ENCODE data around the gene RHEB. TPM values are rescaled to one million over a fixed set of nuclear protein-coding genes. Genes with fewer than 3 reads are reported as not detected.

RHEB gene
- total RNA-seq, 1 experiment from 2014 or later = 87.0 TPM

GRCh38 chr7:151497306-151497871 lies 22.3 kb downstream of the RHEB start:
- no peak for TF ChIP-seq CTCF (conservative IDR thresholded peaks at IDR 0.05; ENCODE audit: low read depth, low read length)
- TF ChIP-seq EZH2phosphoT487 (IDR thresholded peaks at IDR 0.05; ENCODE audit: borderline replicate concordance, low read length) = no peak
- TF ChIP-seq EZH2 (IDR thresholded peaks at IDR 0.05; ENCODE audit: low read length, unreplicated experiment) = no peak
- Histone ChIP-seq H2AFZ (ENCODE audit: low read length) (no peak overlapping the region), H3K4me1 (ENCODE audit: insufficient read depth, low read length) (peaks cover 37% of the 10 kb centered on the region), H3K9ac (ENCODE audit: low read length) (no peak overlapping the region), H3K27ac (ENCODE audit: low read length) (no peak overlapping the region), H3K9me2 (replicated peaks; ENCODE audit: low read length) (no peaks in the 10 kb centered on the region), H3F3A (ENCODE audit: low read length, unreplicated experiment) (no peaks in the 10 kb centered on the region), H3K4me2 (ENCODE audit: low read length) (no peak overlapping the region), H4K20me1 (ENCODE audit: low read length) (peaks cover 92% of the 10 kb centered on the region), H3K4me3 (ENCODE audit: low read length) (no peak overlapping the region), H3K79me2 (ENCODE audit: low read length) (peaks cover 100% of the 10 kb centered on the region), H3K27me3 (ENCODE audit: low read length) (no peaks in the 10 kb centered on the region), H3K36me3 (ENCODE audit: low read depth, low read length) (peaks cover 3% of the 10 kb centered on the region; the same call in 1 of the 2 replicates), H3K9me3 (ENCODE audit: low read length) (no peaks in the 10 kb centered on the region)
- ATAC-seq (no peak), DNase-seq (no peak)
- CTCF ChIA-PET = no interaction called here
- intact Hi-C loops (cut with micrococcal nuclease) = no loop called here
- POLR2A ChIA-PET (ENCODE audit: unreplicated experiment) = no interaction called here
- BruUV-seq (replicated peaks) = no TSS peak

DNA sequence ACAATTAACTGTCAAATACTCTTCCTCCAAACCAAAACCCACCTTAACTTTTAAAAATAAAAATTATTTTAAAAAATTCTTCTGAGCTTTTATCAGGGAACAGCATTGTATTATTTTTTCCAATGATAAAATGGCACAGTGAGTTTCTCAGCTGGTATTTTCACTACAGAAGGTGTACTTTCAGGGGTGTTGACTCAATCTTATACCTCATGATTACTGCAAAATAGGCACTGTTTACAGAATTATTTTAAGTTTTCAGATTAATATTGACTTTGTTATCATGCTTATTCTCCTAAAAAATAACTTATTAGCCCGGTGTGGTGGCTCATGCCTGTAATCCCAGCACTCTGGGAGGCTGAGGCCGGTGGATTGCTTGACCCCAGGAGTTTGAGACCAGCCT lies 24.3 kb downstream of the RHEB start:
- no TSS peak for BruUV-seq (replicated peaks)
- Histone ChIP-seq H2AFZ (ENCODE audit: low read length) (no peak overlapping the region), H3K9ac (ENCODE audit: low read length) (no peak overlapping the region), H3K4me3 (ENCODE audit: low read length) (no peak overlapping the region), H3K9me3 (ENCODE audit: low read length) (no peaks in the 10 kb centered on the region), H3K36me3 (ENCODE audit: low read depth, low read length) (peaks cover 3% of the 10 kb centered on the region; the same call in 1 of the 2 replicates), H3K27me3 (ENCODE audit: low read length) (no peaks in the 10 kb centered on the region), H4K20me1 (ENCODE audit: low read length) (peaks cover 73% of the 10 kb centered on the region), H3K4me2 (ENCODE audit: low read length) (peak overlapping the region; percentile 37), H3K27ac (ENCODE audit: low read length) (no peak overlapping the region), H3K79me2 (ENCODE audit: low read length) (peaks cover 100% of the 10 kb centered on the region), H3K9me2 (replicated peaks; ENCODE audit: low read length) (no peaks in the 10 kb centered on the region), H3K4me1 (ENCODE audit: insufficient read depth, low read length) (peaks cover 47% of the 10 kb centered on the region), H3F3A (ENCODE audit: low read length, unreplicated experiment) (no peaks in the 10 kb centered on the region)
- DNase-seq (no peak), ATAC-seq (no peak)
- intact Hi-C loops (cut with micrococcal nuclease) = loop anchor here (2.0 kb wide), 1 partner anchor 23 kb away; the partner anchor contains the start of gene RHEB
- ChIA-PET POLR2A (ENCODE audit: unreplicated experiment) (no interaction called here), CTCF (no interaction called here)
- no peak for TF ChIP-seq CTCF (conservative IDR thresholded peaks at IDR 0.05; ENCODE audit: low read depth, low read length)
- no peak for TF ChIP-seq EZH2 (IDR thresholded peaks at IDR 0.05; ENCODE audit: low read length, unreplicated experiment)
- TF ChIP-seq EZH2phosphoT487 (IDR thresholded peaks at IDR 0.05; ENCODE audit: borderline replicate concordance, low read length) = no peak

Data from PC-3 (cell line).